Fibroblast of skin of scalp (primary cell): ENCODE results near the gene ZNF525. TPM values are rescaled to one million over a fixed set of nuclear protein-coding genes. Genes with fewer than 3 reads are reported as not detected.
"Not testable (repeated sequence)": the region's sequence is repeated elsewhere in the genome, so short reads cannot be mapped to it uniquely, and the experiment has no call there.

Source experiments
- DNase-seq: peaks from one replicate; pipeline ENCODE4 v3.0.0-alpha.2; 2013
- polyA plus RNA-seq, 2 experiments: library from polyadenylated mRNA; unstranded; fragments of 120-200 nt; gene quantifications; one replicate each; pipeline ENCODE4 v1.2.1, GENCODE V29; 2013; ENCODE audit not compliant: insufficient read length in 2 of 2

The ZNF525 gene
- polyA plus RNA-seq (2013, experiment 1 of 2; ENCODE audit: insufficient read length), result 3.1 TPM
- 4.2 TPM for polyA plus RNA-seq (2013, experiment 2 of 2; ENCODE audit: insufficient read length)

DNA sequence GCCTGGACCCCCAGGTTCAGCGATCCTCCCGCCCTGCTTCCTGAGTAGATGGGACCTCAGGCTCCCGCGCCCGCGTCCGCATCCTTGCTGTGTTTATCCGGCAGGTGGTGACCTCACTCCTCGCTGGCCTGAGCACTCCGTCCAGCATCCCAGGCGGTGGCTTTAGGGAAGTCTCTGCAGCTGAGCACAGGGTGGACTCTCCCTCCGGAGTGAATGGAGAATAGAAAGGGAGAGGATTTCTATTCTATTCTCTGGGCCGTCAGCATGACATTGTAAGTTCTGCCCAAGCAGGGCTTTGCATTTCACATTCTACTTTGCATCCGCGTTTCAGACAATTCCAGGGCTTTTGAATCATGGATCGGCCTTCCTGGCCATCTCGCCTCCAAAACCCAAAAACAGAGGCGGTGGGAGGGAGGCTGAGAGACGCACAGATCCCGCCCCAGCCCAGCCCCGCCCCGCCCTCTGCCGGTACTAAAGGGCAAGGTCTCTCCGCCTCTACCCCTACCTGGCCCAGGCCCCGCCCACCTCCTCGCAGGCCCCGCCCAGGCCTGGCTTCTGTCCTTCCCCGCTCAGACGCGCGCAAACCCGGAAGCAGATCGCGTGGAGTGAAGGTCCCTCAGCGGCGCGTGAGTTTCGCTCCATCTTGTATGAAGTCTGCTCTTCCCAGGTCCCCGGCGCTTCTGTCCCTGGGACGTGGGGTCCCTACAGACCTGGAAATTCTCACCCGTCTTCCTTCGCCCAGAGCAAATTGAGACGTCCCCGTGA is at the start of gene ZNF525:
Gene ZNF525 (plus strand): TSS at position 572 of the 765 bp plus-strand sequence. CDS start 6,577 bp downstream, outside the sequence.
- DNase-seq, result peak; percentile 80

DNA sequence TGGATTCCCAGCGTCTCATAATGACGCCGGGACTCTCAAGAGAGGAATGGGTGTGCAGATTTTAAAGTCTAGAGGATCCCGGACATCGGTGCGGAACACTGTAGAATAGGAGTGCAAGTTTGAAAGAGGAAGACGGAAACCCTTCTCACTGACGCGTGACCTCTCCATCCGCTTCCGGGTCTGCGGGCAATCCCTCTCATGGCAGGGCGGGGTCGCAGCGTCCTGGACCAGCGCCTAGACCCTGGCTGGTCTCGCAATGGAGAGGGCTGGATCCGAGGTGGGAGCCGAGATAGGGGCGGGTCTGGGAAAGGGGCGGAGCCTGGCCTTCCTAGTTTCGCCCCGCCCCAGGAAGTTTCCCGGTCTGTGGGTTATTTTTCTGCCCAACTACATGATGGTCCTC is 36.5 kb upstream of the ZNF525 start:
- peak; percentile 37 for DNase-seq

GRCh38 chr19:53332484-53332883 is 33.0 kb upstream of the ZNF525 start:
- no peak for DNase-seq

- DNase-seq, result no peak
Observed at GRCh38 chr19:53333066-53333462, 32.4 kb upstream of the ZNF525 start.

GRCh38 chr19:53333463-53334449 is 31.7 kb upstream of the ZNF525 start, which contains the start of gene ZNF845:
TSS of gene ZNF845 (plus strand) at chr19:53333749. CDS start at chr19:53341308, 7,559 bp downstream.
- DNase-seq, result peak; percentile 92

DNA sequence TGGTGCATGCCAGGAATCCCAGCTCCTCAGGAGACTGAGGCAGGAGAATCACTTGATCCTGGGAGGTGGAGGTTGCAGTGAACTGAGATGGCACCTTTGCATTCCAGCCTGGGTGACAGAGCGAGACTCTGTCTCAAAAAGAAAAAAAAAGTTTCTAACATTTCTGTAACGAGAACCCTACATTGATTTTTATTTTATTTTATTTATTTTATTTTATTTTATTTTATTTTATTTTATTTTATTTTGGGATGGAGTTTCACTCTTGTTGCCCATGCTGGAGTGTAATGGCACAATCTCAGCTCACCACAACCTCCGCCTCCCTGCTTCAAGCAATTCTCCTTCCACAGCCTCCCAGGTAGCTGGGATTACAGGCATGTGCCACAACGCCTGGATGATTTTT is 21.1 kb upstream of the ZNF525 start:
- not testable (repeated sequence) for DNase-seq

DNA sequence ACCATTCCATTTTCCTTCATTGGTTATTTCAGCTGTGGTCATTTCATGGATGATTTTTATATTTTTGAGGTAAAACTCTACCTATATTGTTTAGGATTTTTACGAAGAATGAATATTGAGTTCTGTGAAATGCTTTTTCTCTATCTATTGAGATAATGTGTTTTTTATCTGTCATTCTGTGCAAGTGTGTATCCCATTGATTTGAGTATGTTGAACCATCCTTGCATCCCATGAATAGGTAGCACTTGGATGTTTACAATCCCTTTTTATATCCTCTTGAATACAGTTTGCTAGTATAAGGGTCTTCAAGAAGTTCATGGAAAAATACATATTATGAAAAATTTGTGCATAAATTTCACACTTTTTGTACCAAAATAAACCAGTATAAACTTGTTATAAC is 9.8 kb upstream of the ZNF525 start:
- no peak for DNase-seq

- DNase-seq, result no peak
Observed at GRCh38 chr19:53357821-53358581, 7.5 kb upstream of the ZNF525 start.

GRCh38 chr19:53360056-53360455 is 5.4 kb upstream of the ZNF525 start:
- DNase-seq, result not testable (repeated sequence)

- peak; percentile 26 for DNase-seq
Observed at GRCh38 chr19:53365899-53366493, 491 bp downstream of the ZNF525 start.

- no peak for DNase-seq
Observed at GRCh38 chr19:53372196-53372595, 6.7 kb downstream of the ZNF525 start.

DNA sequence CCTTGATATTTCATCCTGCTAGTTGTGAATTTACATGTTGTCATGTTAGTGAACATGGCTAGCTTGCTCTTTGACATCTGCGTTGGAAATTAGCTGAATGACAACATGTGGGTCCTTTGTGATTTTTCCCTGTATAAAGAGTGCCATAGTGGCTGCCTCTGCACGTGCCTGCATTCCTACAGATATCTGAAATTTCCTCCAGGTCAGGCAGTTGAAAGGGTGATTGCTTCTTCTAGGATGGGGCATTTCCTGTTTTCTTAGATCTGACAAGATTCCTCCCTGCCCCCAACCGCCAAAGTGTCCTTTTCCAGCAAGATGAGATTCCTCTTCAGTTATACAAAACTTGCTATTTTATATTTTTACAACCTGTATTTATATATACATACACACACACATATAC is 8.8 kb downstream of the ZNF525 start:
- no peak for DNase-seq

GRCh38 chr19:53374743-53375142 is 9.2 kb downstream of the ZNF525 start:
- DNase-seq, result no peak

- no peak for DNase-seq
Observed at GRCh38 chr19:53381376-53381775, 15.9 kb downstream of the ZNF525 start.

DNA sequence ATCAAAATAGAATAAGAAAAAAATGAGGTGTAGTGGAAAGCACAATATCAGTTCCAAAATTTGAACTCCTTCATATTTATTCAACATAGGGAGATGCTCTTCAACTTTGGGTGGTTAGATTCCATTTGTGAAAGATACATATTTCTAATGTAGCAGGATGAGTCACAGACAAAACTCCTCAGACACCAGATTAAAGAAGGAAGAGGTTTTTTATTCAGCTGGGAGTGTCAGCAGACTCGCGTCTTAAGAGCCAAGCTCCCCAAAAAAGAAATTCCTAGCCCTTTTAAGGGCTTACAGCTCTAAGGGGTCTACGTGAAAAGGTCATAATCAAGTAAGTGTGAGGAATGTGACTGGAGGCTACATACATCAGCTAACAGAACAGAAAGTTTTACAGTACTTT is 22.7 kb downstream of the ZNF525 start:
- DNase-seq, result peak; percentile 35

DNA sequence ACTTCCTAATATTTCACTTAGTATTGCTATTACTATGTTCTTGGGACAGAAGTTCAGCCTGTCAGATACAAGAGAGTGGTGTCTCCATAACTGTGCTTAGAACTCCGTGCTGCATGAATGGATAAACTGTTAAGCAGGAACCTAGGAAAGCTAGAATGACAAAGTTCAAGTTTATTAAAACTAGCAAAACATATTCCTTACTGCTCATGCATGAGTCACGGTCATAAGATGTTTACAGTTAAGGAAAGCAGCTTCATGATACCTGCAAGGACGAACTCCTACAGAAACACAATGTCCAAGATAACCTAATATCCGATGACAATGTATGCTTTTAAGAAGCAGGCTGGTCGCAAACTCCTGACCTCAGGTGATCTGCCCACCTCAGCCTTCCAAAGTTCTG is 23.4 kb downstream of the ZNF525 start:
- DNase-seq, result no peak

- DNase-seq, result no peak
Observed at GRCh38 chr19:53389571-53389970, 24.1 kb downstream of the ZNF525 start.

DNA sequence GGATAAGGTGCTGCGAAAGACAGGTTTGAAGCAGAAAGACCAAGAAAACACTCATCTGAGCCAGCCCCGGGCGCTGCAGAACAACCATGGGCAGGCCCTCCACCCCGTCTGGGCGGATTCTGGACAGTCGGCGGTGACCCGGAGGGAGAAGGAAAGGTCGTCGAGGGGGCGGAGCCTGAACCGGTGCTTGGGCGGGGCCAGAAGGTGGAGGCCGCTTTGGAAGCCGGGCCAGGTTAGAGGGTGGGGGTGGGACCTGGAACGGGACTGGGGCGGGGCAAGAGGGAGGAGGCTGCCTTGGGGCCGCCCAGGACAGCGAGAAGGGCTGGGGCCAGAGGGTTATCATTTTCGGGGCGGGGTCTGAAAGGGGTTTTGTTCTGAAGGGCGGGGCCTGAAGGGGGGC is 24.5 kb downstream of the ZNF525 start:
- DNase-seq, result no peak

- DNase-seq, result no peak
Observed at GRCh38 chr19:53394522-53394973, 29.0 kb downstream of the ZNF525 start.

- DNase-seq, result peak; percentile 94
Observed at GRCh38 chr19:53394974-53395839, 29.7 kb downstream of the ZNF525 start, which contains the start of gene ZNF765. TSS of gene ZNF765 (plus strand) at chr19:53395149. CDS start at chr19:53398016, 2,867 bp downstream.
